Measurements from ENCODE around the gene PCYOX1L. TPM values are rescaled to one million over a fixed set of nuclear protein-coding genes. Genes with fewer than 3 reads are reported as not detected.

The PCYOX1L gene
- total and polyA plus RNA-seq, 9 of the 15 experiments (the other 6 are each of a cell fraction or from before 2014, with no cell fraction given): 2.3 to 17.9 (median 6.0) TPM

DNA sequence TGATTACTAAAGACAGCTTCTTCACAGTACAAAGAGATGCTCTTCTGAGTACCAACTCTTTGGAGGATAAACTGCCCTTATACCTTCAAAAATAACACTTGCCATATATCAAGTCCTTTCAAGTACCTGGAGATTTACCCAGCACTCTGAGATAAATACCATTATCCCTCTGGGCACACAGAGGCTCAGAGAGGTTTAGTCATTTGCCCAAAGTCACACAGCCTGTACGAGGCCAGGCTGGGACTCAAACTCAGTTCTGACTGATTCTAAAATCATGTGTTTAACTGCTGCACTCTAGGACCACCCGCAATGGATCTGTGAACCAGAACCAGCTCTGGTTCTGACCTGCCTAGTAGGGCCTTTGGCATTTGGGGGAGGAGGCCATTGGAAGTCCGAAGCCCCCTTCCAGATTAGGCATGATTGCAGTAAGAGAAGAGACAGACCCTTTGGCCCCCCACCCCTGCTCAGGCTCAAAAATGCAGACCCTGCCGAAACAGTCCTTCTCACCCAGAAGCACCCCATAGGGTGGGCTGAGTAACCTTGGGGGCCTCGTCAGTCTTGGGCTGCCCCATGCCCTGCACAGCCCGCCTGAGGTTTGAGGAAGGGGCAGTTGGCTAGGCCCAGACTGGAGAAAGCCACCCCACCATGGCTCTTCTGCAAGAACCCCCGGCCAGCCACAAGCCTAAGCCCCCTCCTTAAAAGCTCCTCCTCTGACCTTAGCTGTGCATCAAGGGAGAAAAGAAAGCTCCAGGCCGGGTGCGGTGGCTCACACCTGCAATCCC lies 54.1 kb downstream of the PCYOX1L start:
- Histone ChIP-seq H3K9ac (ENCODE audit: insufficient read depth in 1 of 2, low read depth in 2 of 2, low read length in 2 of 2) (no peak overlapping the region), H3K4me2 (ENCODE audit: insufficient read depth, low read length) (no peak overlapping the region), H3K27ac (ENCODE audit: extremely low read depth, low read depth, low read length) (no peak overlapping the region), H2AFZ (ENCODE audit: low read depth, low read length) (no peak overlapping the region), H3K9me1 (ENCODE audit: control insufficient read depth, insufficient read depth, low read length) (no peaks in the 10 kb centered on the region), H3K36me3 (ENCODE audit: control insufficient read depth, insufficient read depth, low read length) (no peaks in the 10 kb centered on the region), H4K20me1 (replicated peaks; ENCODE audit: control insufficient read depth, insufficient read depth, low read length) (no peaks in the 10 kb centered on the region), H3K4me3 (no peak overlapping the region), H3K27me3 (ENCODE audit: control insufficient read depth in 2 of 2, insufficient read depth in 2 of 2, low read length in 2 of 2) (peaks cover 0 to 14% of the 10 kb centered on the region in 2 experiments; a peak in 1 of 5 replicates), H3K79me2 (ENCODE audit: control insufficient read depth, insufficient read depth, low read length) (no peaks in the 10 kb centered on the region), H3K9me3 (replicated peaks; ENCODE audit: control insufficient read depth, insufficient read depth, low read depth, low read length) (no peaks in the 10 kb centered on the region), H3K4me1 (replicated peaks in 1 of 2; ENCODE audit: control insufficient read depth in 2 of 2, insufficient read depth in 2 of 2, low read length in 2 of 2) (peaks cover 0 to 5% of the 10 kb centered on the region in 2 experiments; a peak in 2 of 5 replicates)
- ChIA-PET POLR2A (interaction anchor here (0.6 to 1.3 kb wide), 3 partner anchors 9 to 12 kb away, joined by 3 to 4 read pairs (median 3); no protein-coding TSS in a partner anchor), CTCF (ENCODE audit: low intra/inter-chr PET ratio) (no interaction called here)
- in situ Hi-C loops (cut with MboI) (no loop called here), intact Hi-C loops (cut with micrococcal nuclease) (no loop called here)
- DNase-seq (ENCODE audit: extremely low read depth in 1 of 4, low spot score in 3 of 4) (no peak), FAIRE-seq (no peak), ATAC-seq (no peak)
- no TSS peak for BruUV-seq (replicated peaks)
- WGBS (ENCODE audit: insufficient coverage, low coverage, missing lambda C conversion rate): 34% methylated on average over 9 of the region's 9 CpGs
- TF ChIP-seq MIER1 (IDR thresholded peaks at IDR 0.05; ENCODE audit: low read depth) (no peak), KAT7 (CRISPR knock-in tag; IDR thresholded peaks at IDR 0.05; ENCODE audit: borderline replicate concordance) (no peak), U2AF2 (optimal IDR thresholded peaks at IDR 0.05; ENCODE audit: low read depth, low read length) (no peak), ZFP36 (IDR thresholded peaks at IDR 0.05; ENCODE audit: low read depth, low read length, partially characterized antibody) (peak; percentile 80), SRSF3 (IDR thresholded peaks at IDR 0.05; ENCODE audit: insufficient read depth, low read length) (no peak), RBM25 (IDR thresholded peaks at IDR 0.05; ENCODE audit: low read depth, low read length, severe bottlenecking) (peak; percentile 51), POLR3G (IDR thresholded peaks at IDR 0.05; ENCODE audit: extremely low read depth, insufficient read length, insufficient replicate concordance) (no peak), FOXJ3 (CRISPR knock-in tag; IDR thresholded peaks at IDR 0.05) (no peak), FUS (optimal IDR thresholded peaks at IDR 0.05; ENCODE audit: low read depth, low read length) (no peak), KLF13 (tag; IDR thresholded peaks at IDR 0.05; ENCODE audit: borderline replicate concordance, low read depth) (no peak), KDM1A (IDR thresholded peaks at IDR 0.05) (peak; percentile 23 to 49; a peak in 1 of 4 replicates), ZNF224 (CRISPR knock-in tag; IDR thresholded peaks at IDR 0.05) (no peak), ZNF583 (CRISPR knock-in tag; IDR thresholded peaks at IDR 0.05) (no peak), SMARCA5 (IDR thresholded peaks at IDR 0.05) (0 out of 2 replicates have a peak, but pooled peaks have one; percentile 22), RUNX1 (IDR thresholded peaks at IDR 0.05; ENCODE audit: low read depth) (no peak), RAD51 (IDR thresholded peaks at IDR 0.05; ENCODE audit: borderline replicate concordance, low read depth) (no peak), CCAR2 (IDR thresholded peaks at IDR 0.05; ENCODE audit: low read depth, low read length) (no peak)
- TF ChIP-seq, protein P1, sequence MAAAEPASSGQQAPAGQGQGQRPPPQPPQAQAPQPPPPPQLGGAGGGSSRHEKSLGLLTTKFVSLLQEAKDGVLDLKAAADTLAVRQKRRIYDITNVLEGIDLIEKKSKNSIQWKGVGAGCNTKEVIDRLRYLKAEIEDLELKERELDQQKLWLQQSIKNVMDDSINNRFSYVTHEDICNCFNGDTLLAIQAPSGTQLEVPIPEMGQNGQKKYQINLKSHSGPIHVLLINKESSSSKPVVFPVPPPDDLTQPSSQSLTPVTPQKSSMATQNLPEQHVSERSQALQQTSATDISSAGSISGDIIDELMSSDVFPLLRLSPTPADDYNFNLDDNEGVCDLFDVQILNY (CRISPR knock-in tag; IDR thresholded peaks at IDR 0.05): no peak
- TF ChIP-seq, protein P2, sequence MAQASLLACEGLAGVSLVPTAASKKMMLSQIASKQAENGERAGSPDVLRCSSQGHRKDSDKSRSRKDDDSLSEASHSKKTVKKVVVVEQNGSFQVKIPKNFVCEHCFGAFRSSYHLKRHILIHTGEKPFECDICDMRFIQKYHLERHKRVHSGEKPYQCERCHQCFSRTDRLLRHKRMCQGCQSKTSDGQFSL (CRISPR knock-in tag; IDR thresholded peaks at IDR 0.05): no peak
- TF ChIP-seq, protein P2 (tag; IDR thresholded peaks at IDR 0.05): no peak
- TF ChIP-seq, protein P3, sequence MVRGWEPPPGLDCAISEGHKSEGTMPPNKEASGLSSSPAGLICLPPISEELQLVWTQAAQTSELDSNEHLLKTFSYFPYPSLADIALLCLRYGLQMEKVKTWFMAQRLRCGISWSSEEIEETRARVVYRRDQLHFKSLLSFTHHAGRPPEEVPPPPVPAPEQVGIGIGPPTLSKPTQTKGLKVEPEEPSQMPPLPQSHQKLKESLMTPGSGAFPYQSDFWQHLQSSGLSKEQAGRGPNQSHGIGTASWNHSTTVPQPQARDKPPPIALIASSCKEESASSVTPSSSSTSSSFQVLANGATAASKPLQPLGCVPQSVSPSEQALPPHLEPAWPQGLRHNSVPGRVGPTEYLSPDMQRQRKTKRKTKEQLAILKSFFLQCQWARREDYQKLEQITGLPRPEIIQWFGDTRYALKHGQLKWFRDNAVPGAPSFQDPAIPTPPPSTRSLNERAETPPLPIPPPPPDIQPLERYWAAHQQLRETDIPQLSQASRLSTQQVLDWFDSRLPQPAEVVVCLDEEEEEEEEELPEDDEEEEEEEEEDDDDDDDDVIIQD (CRISPR knock-in tag; IDR thresholded peaks at IDR 0.05): no peak

All from K562 (cell line).